GM12874 (cell line): ENCODE results near the gene NEU4.

Experiments
- TF ChIP-seq, protein P1 (sequence below): IDR thresholded peaks from 2 replicates; pipeline ENCODE4 v1.5.1; 2011; ENCODE audit warnings: low read depth, mild to moderate bottlenecking, control low read depth, low read length, moderate library complexity; ENCODE audit not compliant: insufficient read depth

NEU4 gene

DNA sequence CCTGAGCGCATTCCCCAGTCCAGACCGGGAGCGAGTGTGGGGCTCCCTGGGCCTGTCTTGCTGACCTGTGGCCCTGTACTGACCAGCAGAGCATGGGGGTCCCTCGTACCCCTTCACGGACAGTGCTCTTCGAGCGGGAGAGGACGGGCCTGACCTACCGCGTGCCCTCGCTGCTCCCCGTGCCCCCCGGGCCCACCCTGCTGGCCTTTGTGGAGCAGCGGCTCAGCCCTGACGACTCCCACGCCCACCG, 5.3 kb downstream of the NEU4 start:
- TF ChIP-seq, protein P1, sequence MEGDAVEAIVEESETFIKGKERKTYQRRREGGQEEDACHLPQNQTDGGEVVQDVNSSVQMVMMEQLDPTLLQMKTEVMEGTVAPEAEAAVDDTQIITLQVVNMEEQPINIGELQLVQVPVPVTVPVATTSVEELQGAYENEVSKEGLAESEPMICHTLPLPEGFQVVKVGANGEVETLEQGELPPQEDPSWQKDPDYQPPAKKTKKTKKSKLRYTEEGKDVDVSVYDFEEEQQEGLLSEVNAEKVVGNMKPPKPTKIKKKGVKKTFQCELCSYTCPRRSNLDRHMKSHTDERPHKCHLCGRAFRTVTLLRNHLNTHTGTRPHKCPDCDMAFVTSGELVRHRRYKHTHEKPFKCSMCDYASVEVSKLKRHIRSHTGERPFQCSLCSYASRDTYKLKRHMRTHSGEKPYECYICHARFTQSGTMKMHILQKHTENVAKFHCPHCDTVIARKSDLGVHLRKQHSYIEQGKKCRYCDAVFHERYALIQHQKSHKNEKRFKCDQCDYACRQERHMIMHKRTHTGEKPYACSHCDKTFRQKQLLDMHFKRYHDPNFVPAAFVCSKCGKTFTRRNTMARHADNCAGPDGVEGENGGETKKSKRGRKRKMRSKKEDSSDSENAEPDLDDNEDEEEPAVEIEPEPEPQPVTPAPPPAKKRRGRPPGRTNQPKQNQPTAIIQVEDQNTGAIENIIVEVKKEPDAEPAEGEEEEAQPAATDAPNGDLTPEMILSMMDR = no peak

DNA sequence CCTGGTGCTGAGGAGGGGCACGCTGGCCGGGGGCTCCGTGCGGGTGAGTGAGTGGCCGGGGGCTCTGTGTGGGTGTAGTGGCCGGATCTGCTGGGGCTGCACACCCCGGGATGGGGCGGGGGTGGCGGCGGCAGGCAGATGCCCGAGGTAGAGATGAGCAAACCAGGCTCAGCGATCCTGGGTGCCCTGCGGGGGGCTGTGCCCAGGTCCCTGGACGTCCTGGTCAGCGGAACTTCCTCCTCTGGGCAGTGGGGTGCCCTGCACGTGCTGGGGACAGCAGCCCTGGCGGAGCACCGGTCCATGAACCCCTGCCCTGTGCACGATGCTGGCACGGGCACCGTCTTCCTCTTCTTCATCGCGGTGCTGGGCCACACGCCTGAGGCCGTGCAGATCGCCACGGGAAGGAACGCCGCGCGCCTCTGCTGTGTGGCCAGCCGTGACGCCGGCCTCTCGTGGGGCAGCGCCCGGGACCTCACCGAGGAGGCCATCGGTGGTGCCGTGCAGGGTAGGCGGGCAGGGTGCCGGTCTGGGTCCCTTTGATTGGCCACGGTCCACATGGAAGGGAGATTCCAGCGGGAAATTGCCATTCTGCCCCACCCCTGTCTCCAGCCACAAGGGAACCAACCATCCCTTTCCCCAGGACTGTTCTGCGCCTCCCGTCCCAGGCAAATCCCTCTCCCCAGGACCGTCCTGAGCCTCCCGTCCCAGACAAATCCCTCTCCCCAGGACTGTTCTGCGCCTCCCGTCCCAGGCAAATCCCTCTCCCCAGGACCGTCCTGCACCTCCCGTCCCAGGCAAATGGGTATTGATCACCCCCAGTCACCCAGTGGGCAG, 5.9 kb downstream of the NEU4 start:
- TF ChIP-seq, protein P1 = no peak

DNA sequence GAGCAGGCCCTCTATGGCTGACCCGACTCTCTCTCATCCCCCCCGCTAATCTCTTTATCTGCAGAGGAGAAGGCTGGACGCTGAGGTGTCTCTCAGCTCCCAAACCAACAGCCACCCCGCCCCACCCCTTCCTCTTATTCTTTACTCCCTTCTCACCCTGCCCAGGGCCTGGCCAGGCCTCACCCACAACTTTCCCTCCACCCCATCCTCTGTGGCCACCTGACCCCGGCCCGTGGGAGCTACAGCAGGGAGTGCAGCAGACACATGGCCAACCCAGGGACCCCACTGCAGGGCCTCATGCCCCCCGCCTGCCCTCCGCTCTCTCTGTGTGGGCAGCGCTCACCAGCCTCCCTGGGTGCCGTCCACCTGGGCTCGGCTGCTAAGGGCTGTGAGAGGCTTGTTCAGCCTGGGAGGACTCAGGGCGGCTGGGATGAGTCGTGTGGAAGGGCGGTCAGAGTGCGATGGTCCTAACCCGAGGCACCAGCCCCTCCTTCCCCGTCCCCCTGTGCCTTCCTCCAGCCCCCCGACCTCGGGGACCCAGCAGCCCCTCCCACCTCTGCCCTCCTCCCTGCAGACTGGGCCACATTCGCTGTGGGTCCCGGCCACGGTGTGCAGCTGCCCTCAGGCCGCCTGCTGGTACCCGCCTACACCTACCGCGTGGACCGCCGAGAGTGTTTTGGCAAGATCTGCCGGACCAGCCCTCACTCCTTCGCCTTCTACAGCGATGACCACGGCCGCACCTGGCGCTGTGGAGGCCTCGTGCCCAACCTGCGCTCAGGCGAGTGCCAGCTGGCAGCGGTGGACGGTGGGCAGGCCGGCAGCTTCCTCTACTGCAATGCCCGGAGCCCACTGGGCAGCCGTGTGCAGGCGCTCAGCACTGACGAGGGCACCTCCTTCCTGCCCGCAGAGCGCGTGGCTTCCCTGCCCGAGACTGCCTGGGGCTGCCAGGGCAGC, 6.8 kb downstream of the NEU4 start:
- TF ChIP-seq, protein P1 = no peak

DNA sequence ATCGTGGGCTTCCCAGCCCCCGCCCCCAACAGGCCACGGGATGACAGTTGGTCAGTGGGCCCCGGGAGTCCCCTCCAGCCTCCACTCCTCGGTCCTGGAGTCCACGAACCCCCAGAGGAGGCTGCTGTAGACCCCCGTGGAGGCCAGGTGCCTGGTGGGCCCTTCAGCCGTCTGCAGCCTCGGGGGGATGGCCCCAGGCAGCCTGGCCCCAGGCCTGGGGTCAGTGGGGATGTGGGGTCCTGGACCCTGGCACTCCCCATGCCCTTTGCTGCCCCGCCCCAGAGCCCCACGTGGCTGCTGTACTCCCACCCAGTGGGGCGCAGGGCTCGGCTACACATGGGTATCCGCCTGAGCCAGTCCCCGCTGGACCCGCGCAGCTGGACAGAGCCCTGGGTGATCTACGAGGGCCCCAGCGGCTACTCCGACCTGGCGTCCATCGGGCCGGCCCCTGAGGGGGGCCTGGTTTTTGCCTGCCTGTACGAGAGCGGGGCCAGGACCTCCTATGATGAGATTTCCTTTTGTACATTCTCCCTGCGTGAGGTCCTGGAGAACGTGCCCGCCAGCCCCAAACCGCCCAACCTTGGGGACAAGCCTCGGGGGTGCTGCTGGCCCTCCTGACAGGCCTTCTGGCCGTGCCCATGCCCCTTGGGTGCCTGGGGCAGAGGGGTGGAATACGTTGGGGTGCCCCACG, 7.6 kb downstream of the NEU4 start:
- TF ChIP-seq, protein P1 = no peak

DNA sequence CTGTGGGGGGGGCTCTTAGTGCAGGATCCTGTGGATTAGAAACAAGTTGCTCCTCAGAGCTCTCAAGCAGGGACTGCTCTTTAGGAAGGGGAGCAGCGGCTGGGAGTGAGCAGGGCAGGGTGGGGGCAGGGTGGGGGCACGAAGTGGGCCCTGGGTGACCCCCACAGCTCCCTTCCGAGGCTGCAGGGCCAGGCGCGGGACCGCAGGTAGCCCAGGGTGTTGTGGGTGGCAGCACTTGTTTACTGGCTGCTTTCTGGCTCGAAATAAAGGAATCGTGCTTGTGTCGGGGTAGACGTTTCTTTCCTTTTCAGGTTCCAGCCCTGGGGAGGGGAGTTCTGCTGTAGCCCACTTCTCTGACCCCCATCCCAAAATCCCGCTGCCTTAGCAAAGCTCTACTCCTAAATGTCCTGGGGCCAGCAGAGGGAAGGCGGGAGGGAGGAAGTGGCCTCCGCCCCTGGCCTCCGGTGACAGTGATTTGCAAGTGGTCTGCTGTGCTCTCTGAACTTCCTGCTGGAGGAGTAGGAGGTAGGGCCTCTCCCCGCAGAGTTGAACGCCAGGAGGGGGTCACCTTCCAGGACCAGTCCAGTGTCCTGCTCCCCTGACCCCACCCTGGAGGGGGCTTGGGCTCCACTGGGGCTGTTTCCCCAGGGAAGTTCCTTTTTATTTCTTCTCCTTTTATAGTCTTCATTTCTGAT, 8.3 kb downstream of the NEU4 start:
- TF ChIP-seq, protein P1 = no peak

DNA sequence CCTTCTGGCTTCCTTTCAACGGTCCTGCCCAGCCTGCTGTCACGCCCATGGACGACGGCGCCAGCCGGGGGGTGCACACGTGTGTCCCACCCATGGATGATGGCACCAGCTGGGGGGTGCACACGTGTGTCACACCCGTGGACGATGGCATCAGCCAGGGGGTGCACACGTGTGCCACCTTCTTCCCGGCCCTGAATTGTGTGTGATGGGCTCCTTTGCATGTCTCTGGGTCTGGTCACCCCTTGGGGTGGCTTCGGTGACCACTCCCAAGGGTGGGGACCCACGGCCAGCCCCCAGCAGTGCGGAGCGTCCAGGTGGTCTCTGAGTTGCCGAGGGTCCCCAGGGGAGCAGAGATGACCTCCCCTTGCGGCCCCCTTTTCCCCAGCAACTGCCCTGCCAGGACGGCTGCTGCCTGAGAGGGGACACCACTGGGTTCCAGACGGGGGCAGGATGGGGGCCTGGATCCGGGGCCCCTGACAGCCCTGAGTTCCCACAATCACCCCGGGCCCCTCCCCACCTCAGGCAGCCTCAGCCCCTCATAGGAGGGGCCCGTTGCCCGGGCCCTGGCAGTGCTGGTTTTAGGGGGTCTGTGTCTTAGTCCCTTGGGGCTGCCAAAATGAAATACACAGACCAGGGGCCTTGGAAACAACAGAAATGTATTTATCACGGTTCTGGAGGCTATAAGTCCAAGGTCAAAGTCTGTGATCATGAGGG, 9.4 kb downstream of the NEU4 start:
- TF ChIP-seq, protein P1 = no peak
